ENCODE measurements around the gene PHGDH. TPM values are rescaled to one million over a fixed set of nuclear protein-coding genes. Genes with fewer than 3 reads are reported as not detected.

Gene PHGDH
- total RNA-seq, 1 donor from 2014 or later: 61.7 TPM

DNA sequence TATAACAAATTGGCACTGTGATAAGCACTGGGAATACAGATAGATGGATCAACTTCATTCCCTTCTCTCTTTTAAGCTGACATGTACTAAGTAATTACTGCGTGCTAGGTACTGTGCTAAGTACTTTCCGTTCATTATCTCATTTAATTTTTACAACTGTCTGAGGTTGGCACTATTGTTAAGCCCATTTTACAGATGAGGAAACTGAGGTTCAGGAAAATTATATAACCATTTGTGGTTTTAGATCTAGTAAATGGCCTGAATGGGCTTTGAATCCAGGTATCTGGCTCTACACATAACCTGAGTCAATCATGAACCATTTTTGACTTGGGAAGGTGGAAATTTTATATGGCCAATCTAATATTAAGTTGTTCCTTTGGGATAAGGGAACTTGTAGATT is 60.6 kb downstream of the PHGDH start:
- no peak overlapping the region for H3K4me3 ChIP-seq
- no peaks in the 10 kb centered on the region for H3K27me3 ChIP-seq
- TF ChIP-seq, protein P1, sequence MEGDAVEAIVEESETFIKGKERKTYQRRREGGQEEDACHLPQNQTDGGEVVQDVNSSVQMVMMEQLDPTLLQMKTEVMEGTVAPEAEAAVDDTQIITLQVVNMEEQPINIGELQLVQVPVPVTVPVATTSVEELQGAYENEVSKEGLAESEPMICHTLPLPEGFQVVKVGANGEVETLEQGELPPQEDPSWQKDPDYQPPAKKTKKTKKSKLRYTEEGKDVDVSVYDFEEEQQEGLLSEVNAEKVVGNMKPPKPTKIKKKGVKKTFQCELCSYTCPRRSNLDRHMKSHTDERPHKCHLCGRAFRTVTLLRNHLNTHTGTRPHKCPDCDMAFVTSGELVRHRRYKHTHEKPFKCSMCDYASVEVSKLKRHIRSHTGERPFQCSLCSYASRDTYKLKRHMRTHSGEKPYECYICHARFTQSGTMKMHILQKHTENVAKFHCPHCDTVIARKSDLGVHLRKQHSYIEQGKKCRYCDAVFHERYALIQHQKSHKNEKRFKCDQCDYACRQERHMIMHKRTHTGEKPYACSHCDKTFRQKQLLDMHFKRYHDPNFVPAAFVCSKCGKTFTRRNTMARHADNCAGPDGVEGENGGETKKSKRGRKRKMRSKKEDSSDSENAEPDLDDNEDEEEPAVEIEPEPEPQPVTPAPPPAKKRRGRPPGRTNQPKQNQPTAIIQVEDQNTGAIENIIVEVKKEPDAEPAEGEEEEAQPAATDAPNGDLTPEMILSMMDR (IDR thresholded peaks at IDR 0.05): no peak
- no peaks in the 10 kb centered on the region for H3K9me3 ChIP-seq
- no peaks in the 10 kb centered on the region for H3K4me1 ChIP-seq
- intact Hi-C loops (cut with DNase I): no loop called here
- no peak for DNase-seq (ENCODE audit: low spot score in 2 of 2)
- no peaks in the 10 kb centered on the region for H3K36me3 ChIP-seq
- H3K27ac ChIP-seq: no peak overlapping the region

DNA sequence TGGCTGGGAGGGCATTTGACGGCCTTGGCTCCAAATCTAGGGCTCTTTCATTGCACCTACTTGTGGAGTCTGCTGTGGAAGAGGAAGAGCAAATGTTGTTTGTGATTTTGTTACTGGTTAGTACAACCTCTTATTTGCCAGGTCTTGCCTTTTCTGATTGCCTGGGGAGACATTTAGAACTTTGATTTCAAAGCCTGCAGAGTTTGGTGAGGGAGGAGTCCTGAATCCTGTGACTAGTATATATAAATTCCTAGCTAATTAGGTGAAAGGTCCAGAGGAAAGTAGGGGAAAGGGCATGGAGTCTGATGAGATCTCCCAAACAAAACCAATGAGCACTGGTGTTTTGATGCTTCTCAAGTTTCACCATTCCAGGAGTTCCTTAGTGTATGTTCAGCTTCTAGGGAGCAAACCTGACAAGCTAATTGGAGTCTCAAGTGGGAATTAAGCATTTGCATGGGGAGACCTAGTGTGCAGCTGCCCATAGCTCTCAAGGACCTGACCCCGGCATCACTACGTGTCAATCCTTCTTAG is 62.0 kb downstream of the PHGDH start:
- Histone ChIP-seq H3K9me3 (no peaks in the 10 kb centered on the region), H3K27ac (no peak overlapping the region), H3K36me3 (no peaks in the 10 kb centered on the region), H3K4me1 (no peaks in the 10 kb centered on the region), H3K4me3 (no peak overlapping the region), H3K27me3 (no peaks in the 10 kb centered on the region)
- intact Hi-C loops (cut with DNase I): no loop called here
- DNase-seq (ENCODE audit: low spot score in 2 of 2): no peak
- TF ChIP-seq, protein P1 (IDR thresholded peaks at IDR 0.05): no peak

DNA sequence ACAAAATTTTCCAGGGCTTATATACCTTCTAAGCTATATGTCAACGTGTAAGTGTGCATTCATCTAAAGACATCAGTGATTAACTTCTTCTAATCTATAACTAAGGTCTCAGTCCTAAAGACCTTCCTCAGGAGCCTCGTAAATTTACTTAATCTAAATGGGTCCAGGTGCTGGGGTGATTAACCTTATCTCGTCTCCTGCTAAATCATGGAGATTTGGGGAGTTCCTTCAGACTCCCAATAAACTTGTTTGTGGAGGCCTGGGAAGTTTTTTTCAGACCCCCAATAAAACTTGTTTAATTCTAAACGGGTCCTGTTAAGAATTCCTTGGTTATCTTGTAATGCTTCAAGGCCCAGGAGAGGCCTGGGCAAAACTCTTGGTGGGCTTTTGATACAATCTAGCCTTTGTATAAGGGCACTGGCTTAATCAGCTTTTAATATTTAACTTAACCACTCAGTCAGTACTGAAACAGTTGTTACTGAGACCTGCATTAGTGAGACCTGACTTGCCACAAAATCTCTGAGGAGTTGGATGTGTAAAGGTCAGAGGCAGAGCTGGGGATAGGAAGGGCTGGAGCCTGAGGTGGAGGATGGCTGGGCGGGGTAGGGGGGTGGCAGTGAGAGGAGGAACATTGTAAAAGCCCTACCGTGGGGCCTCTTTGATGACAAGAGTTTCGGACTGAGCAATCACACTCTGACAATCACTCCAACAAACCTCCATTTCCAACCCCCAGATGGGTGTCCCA is 63.2 kb downstream of the PHGDH start:
- intact Hi-C loops (cut with DNase I): no loop called here
- H3K36me3 ChIP-seq: no peaks in the 10 kb centered on the region
- H3K4me1 ChIP-seq: no peaks in the 10 kb centered on the region
- no peak for DNase-seq (ENCODE audit: low spot score in 2 of 2)
- H3K27ac ChIP-seq: no peak overlapping the region
- no peaks in the 10 kb centered on the region for H3K9me3 ChIP-seq
- TF ChIP-seq, protein P1 (IDR thresholded peaks at IDR 0.05): no peak
- no peaks in the 10 kb centered on the region for H3K27me3 ChIP-seq
- H3K4me3 ChIP-seq: no peak overlapping the region

DNA sequence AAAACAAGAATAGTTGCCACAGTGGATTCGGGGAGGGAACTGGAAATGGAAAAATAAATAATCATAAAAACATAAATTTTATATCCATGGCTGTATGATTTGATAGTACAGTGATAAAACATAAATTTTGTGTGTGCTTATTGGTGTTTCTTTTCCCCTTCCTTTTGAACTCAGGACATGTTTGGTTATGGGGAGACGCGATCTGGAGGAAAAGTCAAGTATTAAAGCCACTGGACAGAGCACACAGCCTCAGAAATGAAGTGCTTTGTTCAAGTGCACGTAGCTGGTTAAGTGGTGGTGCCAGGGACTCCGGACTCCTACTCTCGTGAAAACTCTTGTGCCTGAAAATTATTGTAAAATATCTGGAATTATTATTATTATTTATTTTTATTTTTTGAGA is 66.6 kb downstream of the PHGDH start:
- no peaks in the 10 kb centered on the region for H3K4me1 ChIP-seq
- TF ChIP-seq, protein P1 (IDR thresholded peaks at IDR 0.05): no peak
- intact Hi-C loops (cut with DNase I): no loop called here
- H3K36me3 ChIP-seq: no peaks in the 10 kb centered on the region
- H3K4me3 ChIP-seq: no peak overlapping the region
- no peak overlapping the region for H3K27ac ChIP-seq
- H3K27me3 ChIP-seq: no peaks in the 10 kb centered on the region
- H3K9me3 ChIP-seq: no peaks in the 10 kb centered on the region
- DNase-seq (ENCODE audit: low spot score in 2 of 2): no peak

DNA sequence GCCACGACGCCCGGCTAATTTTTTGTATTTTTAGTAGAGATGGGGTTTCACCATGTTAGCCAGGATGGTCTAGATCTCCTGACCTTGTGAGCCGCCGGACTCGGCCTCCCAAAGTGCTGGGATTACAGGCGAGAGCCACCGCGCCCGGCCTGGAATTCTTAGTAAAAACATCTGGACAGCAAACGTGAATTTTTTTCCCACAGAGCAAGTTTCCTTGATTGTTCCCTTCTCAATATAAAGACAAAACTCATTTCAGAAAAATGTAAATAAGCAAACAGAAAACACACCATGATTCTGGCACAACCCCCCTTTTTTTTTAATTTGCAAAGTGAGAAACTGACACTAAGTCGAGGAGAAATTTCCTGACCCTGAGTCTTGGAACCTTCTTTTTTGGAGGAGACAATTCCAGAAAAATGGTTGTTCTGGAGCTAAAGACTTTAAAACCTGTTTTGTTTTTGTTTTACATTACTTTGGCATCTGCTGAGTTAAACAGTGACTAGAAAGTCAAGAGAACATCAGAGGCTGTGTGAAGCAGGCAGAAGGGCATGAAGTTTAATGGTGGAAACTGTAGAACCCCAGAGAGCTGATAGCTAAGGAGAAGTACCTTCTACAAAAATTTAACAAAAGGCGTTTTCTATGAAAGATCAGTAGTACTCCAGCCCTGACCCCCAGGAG is 67.3 kb downstream of the PHGDH start:
- intact Hi-C loops (cut with DNase I): no loop called here
- Histone ChIP-seq H3K9me3 (no peaks in the 10 kb centered on the region), H3K36me3 (no peaks in the 10 kb centered on the region), H3K27me3 (no peaks in the 10 kb centered on the region), H3K4me3 (no peak overlapping the region), H3K4me1 (no peaks in the 10 kb centered on the region), H3K27ac (no peak overlapping the region)
- TF ChIP-seq, protein P1 (IDR thresholded peaks at IDR 0.05): no peak
- DNase-seq (ENCODE audit: low spot score in 2 of 2): no peak
